ENCODE results near the gene CARD6.

- TF ChIP-seq TP53 (CRISPR knock-in tag; conservative IDR thresholded peaks at IDR 0.05) = no peak
- TF ChIP-seq IRF1 (CRISPR knock-in tag; IDR thresholded peaks at IDR 0.05; ENCODE audit: low read depth) = no peak
- TF ChIP-seq ZSCAN29 (CRISPR knock-in tag; conservative IDR thresholded peaks at IDR 0.05) = no peak
- TF ChIP-seq NR2C2 (CRISPR knock-in tag; IDR thresholded peaks at IDR 0.05; ENCODE audit: borderline replicate concordance) = no peak
- no peak for TF ChIP-seq ZNF619 (CRISPR knock-in tag; IDR thresholded peaks at IDR 0.05)
- TF ChIP-seq SP5 (CRISPR knock-in tag; IDR thresholded peaks at IDR 0.05; ENCODE audit: borderline replicate concordance, low read depth) = no peak
- no peak for TF ChIP-seq ZFP36 (IDR thresholded peaks at IDR 0.05; ENCODE audit: borderline replicate concordance, low read depth, low read length, partially characterized antibody)
- TF ChIP-seq POLR2A (IDR thresholded peaks at IDR 0.05; ENCODE audit: insufficient read depth in 1 of 2, low read depth in 2 of 2, low read length in 2 of 2) = no peak
- TF ChIP-seq, protein P1, sequence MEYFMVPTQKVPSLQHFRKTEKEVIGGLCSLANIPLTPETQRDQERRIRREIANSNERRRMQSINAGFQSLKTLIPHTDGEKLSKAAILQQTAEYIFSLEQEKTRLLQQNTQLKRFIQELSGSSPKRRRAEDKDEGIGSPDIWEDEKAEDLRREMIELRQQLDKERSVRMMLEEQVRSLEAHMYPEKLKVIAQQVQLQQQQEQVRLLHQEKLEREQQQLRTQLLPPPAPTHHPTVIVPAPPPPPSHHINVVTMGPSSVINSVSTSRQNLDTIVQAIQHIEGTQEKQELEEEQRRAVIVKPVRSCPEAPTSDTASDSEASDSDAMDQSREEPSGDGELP (IDR thresholded peaks at IDR 0.05; ENCODE audit: borderline replicate concordance, low read depth) = no peak
- TF ChIP-seq RNF219 (CRISPR knock-in tag; IDR thresholded peaks at IDR 0.05) = no peak
- TF ChIP-seq ZNF354B (CRISPR knock-in tag; IDR thresholded peaks at IDR 0.05) = no peak
- TF ChIP-seq RBM22 (optimal IDR thresholded peaks at IDR 0.05; ENCODE audit: low read length) = no peak
- no peak for TF ChIP-seq ZSCAN25 (CRISPR knock-in tag; IDR thresholded peaks at IDR 0.05)
- TF ChIP-seq CTCF (CRISPR knock-in tag; IDR thresholded peaks at IDR 0.05) = no peak
These were observed 8.8 kb upstream of the CARD6 start for GRCh38 chr5:40832345-40832744.
